ENCODE results near the gene TPST2.
"Not testable (repeated sequence)": the region's sequence is repeated elsewhere in the genome, so short reads cannot be mapped to it uniquely, and the experiment has no call there.

The TPST2 gene

DNA sequence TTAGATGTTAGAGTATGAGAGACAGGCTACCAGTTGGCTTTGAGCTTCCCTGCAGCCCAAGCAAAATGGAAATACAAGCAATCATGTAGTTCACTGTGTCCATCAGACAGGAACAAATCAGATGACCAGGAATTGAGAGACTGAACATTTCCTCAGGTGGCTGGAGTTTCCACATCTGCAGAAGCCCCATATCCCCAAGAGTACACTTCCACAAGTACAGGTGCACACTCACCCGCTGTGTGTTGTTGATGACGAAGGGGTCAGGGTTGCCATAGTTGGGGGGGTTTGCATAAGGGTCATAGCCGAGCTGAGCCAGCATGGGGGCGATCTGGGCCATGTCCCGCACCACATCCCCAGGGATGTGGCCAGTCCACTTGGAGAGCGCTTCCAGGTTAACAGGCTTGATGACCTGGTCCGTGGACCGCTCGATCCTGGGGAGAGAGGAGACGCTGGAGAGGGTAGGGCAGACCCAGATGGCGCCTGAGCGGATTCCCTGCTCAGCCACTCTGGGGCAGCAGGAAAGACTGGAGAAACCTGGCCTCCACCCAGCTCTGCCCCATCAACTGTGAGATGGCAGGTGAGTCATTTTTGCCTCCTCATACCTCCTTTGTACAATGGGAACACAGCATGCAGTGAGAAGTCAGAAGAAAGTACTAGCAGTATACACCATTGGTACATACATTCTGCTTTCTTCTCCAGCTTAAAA, 53.7 kb downstream of the TPST2 start:
- no peak for DNase-seq (ENCODE audit: low read depth in 1 of 2, low spot score in 1 of 2)

- DNase-seq (ENCODE audit: low read depth in 1 of 2, low spot score in 1 of 2) = no peak
Measured at GRCh38 chr22:26535603-26535908, 54.4 kb downstream of the TPST2 start.

- DNase-seq (ENCODE audit: low read depth in 1 of 2, low spot score in 1 of 2) = no peak
Measured at GRCh38 chr22:26534874-26535602, 54.9 kb downstream of the TPST2 start.

DNA sequence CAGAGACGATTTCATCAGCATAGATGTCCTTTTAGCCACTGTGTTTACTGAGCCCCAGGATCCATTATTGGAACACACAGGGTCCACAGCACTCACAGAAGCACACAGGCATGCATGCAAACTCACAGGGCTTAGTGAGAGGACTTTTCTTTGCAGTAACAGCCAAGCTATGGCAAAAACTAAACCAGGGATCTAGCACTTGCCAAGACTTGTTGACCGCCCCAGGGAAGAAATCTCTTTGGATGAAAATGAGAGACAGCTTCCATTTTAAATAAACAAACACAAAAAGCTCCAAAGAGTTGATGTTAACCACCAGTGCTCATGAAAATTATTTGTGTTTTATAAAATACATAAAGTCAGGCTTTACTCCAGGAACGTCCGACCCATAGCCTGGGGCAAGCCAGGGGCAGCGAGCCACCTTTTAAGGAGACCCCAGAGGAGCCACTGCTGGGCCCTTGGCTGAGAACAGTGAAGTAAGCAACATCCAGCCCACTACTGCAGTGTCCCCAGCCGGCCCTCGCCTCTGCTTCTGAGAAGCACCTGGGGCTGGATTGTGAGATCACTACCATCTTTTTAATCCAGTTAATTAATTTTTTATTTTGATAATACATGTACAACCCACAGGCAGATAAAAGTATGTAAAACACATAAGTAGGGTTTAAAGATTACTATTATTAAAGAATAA, 55.6 kb downstream of the TPST2 start:
- no peak for DNase-seq (ENCODE audit: low read depth in 1 of 2, low spot score in 1 of 2)

DNA sequence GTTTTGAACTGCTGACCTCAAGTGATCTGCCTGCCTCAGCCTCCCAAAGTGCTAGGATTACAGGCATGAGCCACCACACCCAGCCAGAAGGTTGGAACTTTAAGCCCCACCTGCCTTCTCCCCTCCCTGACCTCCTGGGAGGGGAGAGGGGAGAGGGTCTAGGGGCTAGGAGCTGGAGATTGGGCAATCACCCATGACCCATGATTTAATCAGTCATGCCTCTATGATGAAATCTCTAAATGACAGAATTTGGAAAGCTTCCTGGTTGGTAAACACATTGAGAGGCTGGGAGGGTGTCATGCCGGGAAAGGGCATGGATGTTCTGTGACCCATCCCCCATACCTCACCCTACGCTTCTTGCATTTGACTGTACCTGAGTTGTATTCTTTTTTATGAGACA, 60.6 kb downstream of the TPST2 start:
- no peak for DNase-seq (ENCODE audit: low read depth in 1 of 2, low spot score in 1 of 2)

DNA sequence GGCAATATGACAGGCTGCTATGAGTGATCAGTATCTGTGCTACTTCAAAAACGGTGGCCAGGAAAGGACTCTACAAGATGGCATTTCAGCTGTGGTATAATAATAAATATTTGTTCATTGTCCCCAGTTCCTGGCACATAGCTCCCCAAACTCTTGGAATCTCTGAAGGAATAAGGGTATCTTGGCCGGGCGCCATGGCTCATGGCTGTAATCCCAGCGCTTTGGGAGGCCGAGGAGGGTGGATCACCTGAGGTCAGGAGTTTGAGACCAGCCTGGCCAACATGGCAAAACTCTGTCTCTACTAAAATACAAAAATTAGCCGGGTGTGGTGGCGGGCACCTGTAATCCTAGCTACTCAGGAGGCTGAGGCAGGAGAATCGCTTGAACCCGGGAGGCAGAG, 61.4 kb downstream of the TPST2 start:
- DNase-seq (ENCODE audit: low read depth in 1 of 2, low spot score in 1 of 2) = not testable (repeated sequence)

DNA sequence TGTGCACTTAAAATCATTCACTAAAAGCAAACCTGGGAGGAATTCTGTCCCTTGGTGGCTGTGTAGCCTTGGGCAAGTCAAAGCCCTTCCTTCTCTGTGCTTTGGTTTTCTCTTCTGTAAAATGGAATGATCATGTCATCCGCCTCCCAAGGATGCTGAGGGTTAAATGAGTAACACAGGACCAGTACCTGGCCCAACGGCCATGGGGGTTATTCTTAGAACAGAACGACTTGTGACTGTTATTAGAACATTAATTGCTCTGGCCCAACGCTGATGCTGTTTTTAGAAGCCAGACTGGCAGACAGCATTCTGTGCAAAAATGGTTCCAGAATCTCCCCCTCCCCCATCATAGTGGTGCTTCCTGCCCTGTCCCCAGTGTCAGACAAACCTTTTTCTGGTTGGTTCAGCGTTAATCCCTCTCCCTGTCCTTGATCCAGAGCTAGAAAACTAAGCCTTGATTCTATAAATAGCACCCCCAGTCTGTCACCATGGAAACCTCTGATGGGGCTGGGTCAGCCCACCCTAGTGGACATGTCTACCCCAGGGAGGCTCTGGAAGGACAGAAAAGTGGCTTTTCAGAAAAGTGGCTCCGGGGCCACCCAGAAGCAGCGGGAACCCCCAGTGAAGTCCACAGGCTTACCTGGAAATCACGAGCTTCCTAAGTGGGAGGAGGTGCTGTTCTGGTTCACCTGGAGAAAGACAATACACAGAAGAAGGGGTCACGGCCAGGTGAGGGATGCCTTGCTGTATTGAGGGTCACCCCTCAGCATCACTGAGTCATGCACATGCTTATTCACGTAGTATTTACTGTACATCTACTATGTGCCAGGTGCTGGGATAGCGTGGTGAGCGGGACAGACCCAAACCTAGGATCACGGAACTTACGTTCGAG, 62.1 kb downstream of the TPST2 start:
- DNase-seq (ENCODE audit: low read depth in 1 of 2, low spot score in 1 of 2) = no peak

GRCh38 chr22:26527167-26527566, 62.8 kb downstream of the TPST2 start:
- DNase-seq (ENCODE audit: low read depth in 1 of 2, low spot score in 1 of 2) = no peak

- no peak for DNase-seq (ENCODE audit: low read depth in 1 of 2, low spot score in 1 of 2)
Measured at GRCh38 chr22:26525946-26526564, 63.9 kb downstream of the TPST2 start.

GRCh38 chr22:26524870-26525269, 65.1 kb downstream of the TPST2 start:
- DNase-seq (ENCODE audit: low read depth in 1 of 2, low spot score in 1 of 2) = no peak

DNA sequence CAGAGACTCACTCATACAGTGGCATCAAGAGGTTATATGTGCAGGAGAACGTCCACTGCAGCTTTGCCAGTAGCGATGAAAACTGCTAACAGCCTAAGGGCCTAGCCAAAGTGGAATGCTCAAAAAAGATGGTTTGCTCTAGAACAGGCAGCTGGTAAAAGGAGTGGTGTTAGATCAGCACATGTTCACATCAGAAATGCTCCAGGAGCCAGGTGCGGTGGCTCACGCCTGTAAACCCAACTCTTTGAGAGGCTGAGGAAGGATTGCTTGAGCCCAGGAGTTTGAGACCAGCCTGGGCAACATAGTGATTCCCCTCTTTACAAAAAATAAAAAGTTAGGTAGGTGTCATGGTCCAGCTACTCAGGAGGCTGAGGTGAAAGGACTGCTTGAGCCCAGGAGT, 67.3 kb downstream of the TPST2 start:
- DNase-seq (ENCODE audit: low read depth in 1 of 2, low spot score in 1 of 2) = no peak

- DNase-seq (ENCODE audit: low read depth in 1 of 2, low spot score in 1 of 2) = no peak
Measured at GRCh38 chr22:26522012-26522411, 67.9 kb downstream of the TPST2 start.

DNA sequence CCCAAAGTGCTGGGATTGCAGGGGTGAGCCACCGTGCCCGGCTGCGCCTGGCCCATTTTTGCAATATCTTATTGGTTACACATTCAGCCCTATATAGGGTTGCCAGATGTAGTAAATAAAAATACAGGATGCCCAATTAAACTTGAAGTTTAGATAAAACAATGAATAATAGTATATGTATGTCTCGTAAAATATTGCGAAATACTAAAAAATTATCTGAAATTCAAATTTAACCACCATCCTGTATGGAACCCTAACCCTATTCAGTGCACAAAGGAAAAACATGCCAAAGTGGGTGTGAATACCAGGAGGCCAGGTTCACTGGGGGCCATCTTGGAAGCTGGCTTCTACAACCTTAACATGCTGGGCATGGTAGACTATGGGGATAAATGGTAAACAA, 72.5 kb downstream of the TPST2 start:
- no peak for DNase-seq (ENCODE audit: low read depth in 1 of 2, low spot score in 1 of 2)

- DNase-seq (ENCODE audit: low read depth in 1 of 2, low spot score in 1 of 2) = no peak
Measured at GRCh38 chr22:26516503-26516902, 73.4 kb downstream of the TPST2 start.

DNA sequence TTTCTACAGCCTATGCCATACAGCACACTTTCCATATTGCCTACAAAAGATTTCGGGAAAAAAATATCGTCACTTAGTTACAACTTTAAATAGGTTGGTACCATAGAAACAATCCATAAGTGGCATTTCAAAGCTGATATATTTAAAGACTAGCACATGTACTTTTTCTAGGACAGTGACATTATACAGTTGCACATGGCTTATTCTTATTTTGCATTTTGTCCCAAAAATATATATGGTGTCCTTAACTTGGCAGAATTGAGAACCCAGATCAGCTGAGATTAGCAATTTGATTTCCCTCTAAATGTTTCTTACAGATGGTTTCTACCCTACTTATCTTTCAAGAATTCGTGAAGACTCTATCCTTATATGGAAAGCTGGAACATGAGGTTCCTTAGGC, 74.0 kb downstream of the TPST2 start:
- DNase-seq (ENCODE audit: low read depth in 1 of 2, low spot score in 1 of 2) = no peak

DNA sequence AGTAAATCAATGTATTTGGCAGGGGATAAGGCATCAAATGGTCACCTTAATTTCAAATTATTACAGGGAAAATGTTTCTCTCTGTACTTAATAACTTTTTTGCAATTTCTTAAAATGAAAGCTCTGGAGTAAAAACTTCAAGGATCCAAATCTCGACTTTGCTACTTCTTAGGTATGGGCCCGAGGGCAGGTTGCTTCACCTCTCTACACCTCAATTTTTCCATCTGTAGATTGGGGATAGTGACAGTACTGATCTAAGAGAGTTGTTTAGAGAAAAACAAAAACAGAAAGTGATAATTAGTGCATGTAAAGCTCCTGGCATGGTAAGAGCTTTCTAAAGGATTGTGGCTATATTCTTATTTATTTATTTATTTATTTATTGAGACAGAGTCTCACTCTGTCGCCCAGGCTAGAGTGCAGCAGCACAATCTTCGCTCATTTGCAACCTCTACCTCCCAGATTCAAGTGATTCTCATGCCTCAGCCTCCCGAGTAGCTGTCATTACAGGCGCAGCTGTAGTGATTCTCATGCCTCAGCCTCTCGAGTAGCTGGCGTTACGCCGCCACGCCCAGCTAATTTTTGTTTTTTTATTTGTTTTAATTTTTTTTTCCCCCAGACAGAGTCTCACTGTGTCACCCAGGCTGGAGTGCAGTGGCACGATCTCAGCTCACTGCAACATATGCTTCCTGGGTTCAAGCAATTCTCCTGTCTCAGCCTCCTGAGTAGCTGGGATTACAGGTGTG, 75.3 kb downstream of the TPST2 start:
- no peak for DNase-seq (ENCODE audit: low read depth in 1 of 2, low spot score in 1 of 2)

DNA sequence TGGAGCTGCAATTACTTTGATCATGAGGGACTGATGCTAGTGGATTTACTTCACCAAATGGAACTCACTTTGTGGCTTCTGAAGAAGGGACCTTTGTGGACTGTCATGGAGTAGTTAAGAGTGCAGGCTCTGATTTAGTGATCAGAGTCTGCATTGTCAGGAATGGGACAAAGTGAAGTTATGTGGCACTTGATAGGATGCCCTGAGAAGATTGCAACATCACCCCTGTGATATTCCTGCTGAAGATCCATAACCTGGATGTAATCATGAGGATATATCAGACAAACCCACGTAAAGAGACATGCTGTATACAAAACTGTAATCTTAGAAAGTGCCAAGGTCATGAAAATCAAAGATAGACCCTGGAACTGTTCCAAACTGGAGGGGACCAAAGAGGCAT, 76.1 kb downstream of the TPST2 start:
- no peak for DNase-seq (ENCODE audit: low read depth in 1 of 2, low spot score in 1 of 2)

DNA sequence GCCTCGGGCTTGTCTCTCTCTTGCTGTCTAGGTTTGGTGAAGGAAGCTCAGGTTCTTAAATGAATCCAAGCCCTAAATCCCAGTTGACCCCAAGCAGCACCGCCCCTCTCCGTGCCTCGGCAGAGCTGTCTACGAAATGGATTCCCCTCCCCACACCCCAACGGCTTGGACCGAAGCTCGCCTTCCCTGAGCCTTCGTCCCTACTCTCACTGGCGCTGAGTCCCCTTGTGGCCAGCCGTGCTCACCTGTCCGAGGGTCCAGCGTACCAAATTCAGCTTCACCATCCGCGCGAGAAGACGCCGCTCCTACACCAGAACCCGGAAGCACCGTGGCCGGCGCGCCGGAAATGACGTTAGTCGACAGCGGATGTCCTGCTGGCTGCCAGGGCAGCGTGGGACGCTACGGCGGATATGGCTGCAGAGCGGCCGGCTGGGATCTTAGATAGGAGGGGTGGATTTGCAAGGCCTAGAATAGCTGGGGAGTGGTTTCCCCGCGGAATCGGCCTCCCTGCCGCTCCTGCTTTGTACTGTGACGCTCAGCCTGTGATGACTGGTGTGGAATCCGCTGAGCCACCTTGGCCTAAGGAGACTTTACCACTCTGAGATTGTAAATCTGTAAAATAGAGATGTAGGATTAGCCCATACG, 77.7 kb downstream of the TPST2 start, which contains the start of gene TFIP11:
Gene TFIP11, minus strand, starts transcription at position 325 of the 645 bp plus-strand sequence. CDS start 2,201 bp downstream, outside the sequence.
- DNase-seq (ENCODE audit: low read depth in 1 of 2, low spot score in 1 of 2) = peak; percentile 85 to 90

DNA sequence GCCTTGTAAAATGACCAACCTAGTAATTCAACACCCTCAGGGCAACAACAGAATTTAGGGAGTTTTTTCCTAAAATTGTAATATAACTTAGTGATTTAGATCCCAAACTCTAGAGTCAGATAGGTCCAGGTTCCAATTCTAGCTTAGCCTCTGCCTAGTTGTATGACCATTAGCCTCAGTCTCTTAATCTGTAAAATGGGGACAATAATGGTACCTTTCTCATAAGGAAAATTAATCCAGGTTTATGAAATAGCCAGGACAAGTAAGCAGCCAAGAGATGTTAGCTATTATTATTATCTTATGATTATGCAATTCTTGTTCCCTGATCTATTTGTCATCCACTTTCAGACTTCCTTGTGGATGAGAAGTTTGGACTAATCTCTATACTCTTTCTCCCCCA, 81.8 kb downstream of the TPST2 start:
- no peak for DNase-seq (ENCODE audit: low read depth in 1 of 2, low spot score in 1 of 2)

DNA sequence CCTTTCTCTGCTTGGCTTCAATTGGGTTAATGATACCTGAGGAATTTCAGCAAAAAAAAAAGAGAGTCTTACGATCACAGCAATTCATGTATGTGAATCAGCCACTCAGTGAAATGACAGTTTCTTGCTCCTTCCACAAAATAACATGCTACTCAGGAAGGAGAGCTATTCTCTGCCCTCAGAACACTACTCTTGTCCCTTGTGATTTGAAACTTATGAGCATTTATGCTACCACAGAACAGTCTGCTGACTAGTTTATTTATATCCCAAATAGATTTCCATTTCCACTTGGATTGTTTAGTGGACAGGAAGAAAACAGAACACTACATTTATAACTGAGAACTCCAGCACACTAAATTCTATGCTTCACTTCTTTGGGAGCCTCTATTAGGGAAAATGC, 86.2 kb downstream of the TPST2 start:
- no peak for DNase-seq (ENCODE audit: low read depth in 1 of 2, low spot score in 1 of 2)
